Stimulated activated CD4-positive, alpha-beta T cell treated with anti-CD3 and anti-CD28 coated beads, Interleukin-1b, Interleukin-23, amount 100 ng/mL, for 24 hours (primary cell): Measurements from ENCODE around the gene GP1BB.
A peak's percentile ranks its signal among the peaks of the same experiment; 100 is the strongest.

Source experiments
- DNase-seq, 4 experiments: peaks; one replicate each; pipeline ENCODE4 v3.0.0-alpha.2; 2020; ENCODE audit warnings: low read depth in 4 of 4, low spot score in 1 of 4

GP1BB gene

GRCh38 chr22:19754701-19755144 lies 31.4 kb downstream of the GP1BB start:
- no peak for DNase-seq

GRCh38 chr22:19755145-19755710 lies 31.9 kb downstream of the GP1BB start:
- no peak for DNase-seq

- no peak for DNase-seq
These were observed 32.5 kb downstream of the GP1BB start for GRCh38 chr22:19755722-19756287.

GRCh38 chr22:19756288-19757128 lies 33.2 kb downstream of the GP1BB start:
- DNase-seq: peak; percentile 26 to 56 (median 40)

GRCh38 chr22:19757140-19757984 lies 34.0 kb downstream of the GP1BB start:
- no peak for DNase-seq

- DNase-seq: no peak
These were observed 34.9 kb downstream of the GP1BB start for GRCh38 chr22:19757985-19758895.

GRCh38 chr22:19758896-19759426 lies 35.6 kb downstream of the GP1BB start:
- DNase-seq: no peak

- no peak for DNase-seq
These were observed 36.2 kb downstream of the GP1BB start for GRCh38 chr22:19759427-19760057.

- DNase-seq: no peak
These were observed 37.0 kb downstream of the GP1BB start, which contains the start of gene TBX1 for GRCh38 chr22:19760058-19760950. Gene TBX1 (plus strand): TSS chr22:19760778. CDS start chr22:19760844, 66 bp downstream.

- DNase-seq: no peak
These were observed 37.8 kb downstream of the GP1BB start for GRCh38 chr22:19760951-19761724.

- no peak for DNase-seq
These were observed 38.6 kb downstream of the GP1BB start for GRCh38 chr22:19761725-19762567.

GRCh38 chr22:19762568-19763457 lies 39.5 kb downstream of the GP1BB start:
- DNase-seq: no peak

GRCh38 chr22:19763458-19764298 lies 40.3 kb downstream of the GP1BB start:
- no peak for DNase-seq

GRCh38 chr22:19764299-19764593 lies 40.9 kb downstream of the GP1BB start:
- DNase-seq: no peak
